Measurements from ENCODE around the gene NUDT16L1. TPM values are rescaled to one million over a fixed set of nuclear protein-coding genes. Genes with fewer than 3 reads are reported as not detected.
"Not testable (repeated sequence)": the region's sequence is repeated elsewhere in the genome, so short reads cannot be mapped to it uniquely, and the experiment has no call there.

Gene NUDT16L1
- total RNA-seq, 1 donor from 2014 or later = 27.3 TPM

GRCh38 chr16:4734730-4735535, 41.6 kb downstream of the NUDT16L1 start:
- peak overlapping the region; percentile 98 for H3K4me3 ChIP-seq
- peaks cover 18% of the 10 kb centered on the region for H3K4me1 ChIP-seq
- H3K9me3 ChIP-seq = no peaks in the 10 kb centered on the region
- TF ChIP-seq CTCF (IDR thresholded peaks at IDR 0.05) = no peak
- intact Hi-C loops (cut with DNase I) = no loop called here
- peak; percentile 87 to 90 for ATAC-seq
- peaks cover 3% of the 10 kb centered on the region for H3K36me3 ChIP-seq
- peak overlapping the region; percentile 85 for H3K27ac ChIP-seq
- H3K27me3 ChIP-seq (ENCODE audit: low read depth) = no peaks in the 10 kb centered on the region
- peak; percentile 93 for DNase-seq

- Histone ChIP-seq H3K27me3 (ENCODE audit: low read depth) (no peaks in the 10 kb centered on the region), H3K36me3 (no peaks in the 10 kb centered on the region), H3K4me3 (no peak overlapping the region), H3K27ac (no peak overlapping the region), H3K4me1 (peaks cover 18% of the 10 kb centered on the region), H3K9me3 (no peaks in the 10 kb centered on the region)
- DNase-seq (no peak), ATAC-seq (no peak)
- no peak for TF ChIP-seq CTCF (IDR thresholded peaks at IDR 0.05)
- intact Hi-C loops (cut with DNase I) = no loop called here
Measured at GRCh38 chr16:4736546-4736945, 43.2 kb downstream of the NUDT16L1 start.

GRCh38 chr16:4737545-4737944, 44.2 kb downstream of the NUDT16L1 start:
- intact Hi-C loops (cut with DNase I) = no loop called here
- Histone ChIP-seq H3K27me3 (ENCODE audit: low read depth) (no peaks in the 10 kb centered on the region), H3K9me3 (no peaks in the 10 kb centered on the region), H3K36me3 (no peaks in the 10 kb centered on the region), H3K4me1 (peaks cover 18% of the 10 kb centered on the region), H3K4me3 (no peak overlapping the region), H3K27ac (no peak overlapping the region)
- TF ChIP-seq CTCF (IDR thresholded peaks at IDR 0.05) = no peak
- DNase-seq (no peak), ATAC-seq (no peak)

GRCh38 chr16:4738370-4738769, 45.0 kb downstream of the NUDT16L1 start:
- peaks cover 17% of the 10 kb centered on the region for H3K4me1 ChIP-seq
- H3K27ac ChIP-seq; ATAC-seq; H3K27me3 ChIP-seq (ENCODE audit: low read depth); H3K4me3 ChIP-seq; H3K9me3 ChIP-seq; H3K36me3 ChIP-seq; intact Hi-C loops (cut with DNase I); DNase-seq: not testable (repeated sequence)

GRCh38 chr16:4743226-4743878, 50.0 kb downstream of the NUDT16L1 start:
- TF ChIP-seq CTCF (IDR thresholded peaks at IDR 0.05) = no peak
- peak; percentile 51 to 54 for ATAC-seq
- H3K27me3 ChIP-seq (ENCODE audit: low read depth) = no peaks in the 10 kb centered on the region

More at GRCh38 chr16:4743226-4743878, 50.0 kb downstream of the NUDT16L1 start:
- DNase-seq = no peak
- Histone ChIP-seq H3K27ac (no peak overlapping the region), H3K36me3 (peaks cover under 1% of the 10 kb centered on the region), H3K4me3 (peak overlapping the region; percentile 21), H3K9me3 (no peaks in the 10 kb centered on the region), H3K4me1 (peaks cover 9% of the 10 kb centered on the region)
- intact Hi-C loops (cut with DNase I) = no loop called here
